HepG2 (cell line): Measurements from ENCODE around the gene HLF. TPM values are rescaled to one million over a fixed set of nuclear protein-coding genes. Genes with fewer than 3 reads are reported as not detected.
A peak's percentile ranks its signal among the peaks of the same experiment; 100 is the strongest.

Experiments used
- CREM ChIP-seq, 2 experiments: sonication (generic) in 1 of 2; formaldehyde crosslinking in 1 of 2; IDR thresholded peaks; 2 replicates each; pipeline versions ENCODE4 v1.4.0 to v1.6.1; 2016 to 2020; ENCODE audit warnings: antibody characterized with exemption in 1 of 2, mild to moderate bottlenecking in 1 of 2, missing genetic modification reagents in 1 of 2
- ESRRA ChIP-seq: sonication (generic); formaldehyde crosslinking; IDR thresholded peaks from 2 replicates; pipeline ENCODE4 v1.5.1; 2020; ENCODE audit warnings: mild to moderate bottlenecking, low read depth, missing genetic modification reagents
- FOXM1 ChIP-seq: sonication (generic); formaldehyde crosslinking; IDR thresholded peaks from 2 replicates; pipeline ENCODE4 v1.5.0; 2020; ENCODE audit warnings: missing genetic modification reagents
- HMG20B ChIP-seq: conservative IDR thresholded peaks from 2 replicates; pipeline ENCODE4 v1.6.1; 2016; ENCODE audit warnings: missing genetic modification reagents, missing compliant biosample characterization
- JDP2 ChIP-seq: sonication (generic); formaldehyde crosslinking; IDR thresholded peaks from 2 replicates; pipeline ENCODE4 v1.8.1; 2022; ENCODE audit warnings: missing genetic modification reagents, borderline replicate concordance
- MEF2D ChIP-seq: sonication (generic); formaldehyde crosslinking; IDR thresholded peaks from 2 replicates; pipeline ENCODE4 v1.5.1; 2020; ENCODE audit warnings: mild to moderate bottlenecking, missing genetic modification reagents
- ZFP36 ChIP-seq: fragments of 150-350 bp; IDR thresholded peaks from 2 replicates; pipeline ENCODE4 v1.6.1; 2018; ENCODE audit warnings: borderline replicate concordance, low read length, low read depth; ENCODE audit not compliant: partially characterized antibody
- ZNF20 ChIP-seq: sonication (generic); formaldehyde crosslinking; IDR thresholded peaks from 2 replicates; pipeline ENCODE4 v1.4.0; 2020; ENCODE audit warnings: mild to moderate bottlenecking, moderate library complexity, missing genetic modification reagents
- ZNF24 ChIP-seq: fragments of 450-650 bp; IDR thresholded peaks from 2 replicates; pipeline ENCODE4 v1.6.1; 2017; ENCODE audit warnings: antibody characterized with exemption, mild to moderate bottlenecking
- ZNF34 ChIP-seq: sonication (generic); formaldehyde crosslinking; IDR thresholded peaks from 2 replicates; pipeline ENCODE4 v1.4.0; 2020; ENCODE audit warnings: mild to moderate bottlenecking, missing genetic modification reagents, borderline replicate concordance
- ZNF556 ChIP-seq: sonication (generic); formaldehyde crosslinking; IDR thresholded peaks from 2 replicates; pipeline ENCODE4 v1.4.0; 2020; ENCODE audit warnings: mild to moderate bottlenecking, missing genetic modification reagents, borderline replicate concordance
- ZNF781 ChIP-seq: sonication (generic); formaldehyde crosslinking; IDR thresholded peaks from 2 replicates; pipeline ENCODE4 v1.5.1; 2020; ENCODE audit warnings: borderline replicate concordance, mild to moderate bottlenecking, missing genetic modification reagents; ENCODE audit errors: not compliant biosample characterization
- polyA plus RNA-seq, 8 experiments: library from polyadenylated mRNA; depleted of rRNA in 3 of 8; stranded (reverse) in 7 of 8; unstranded in 1 of 8; fragments of >200 nt; fragmentation: Illumina TruSeq in 4 of 8; extraction: Trizol in 4 of 8; gene quantifications; 2 replicates each; pipeline versions ENCODE4 v1.2.1 to v1.2.3, GENCODE V29; 2011 to 2016; ENCODE audit warnings: low read depth in 4 of 8, missing spikeins in 1 of 8, mixed read lengths in 1 of 8; ENCODE audit not compliant: insufficient read depth in 1 of 8
- total RNA-seq, 5 experiments: library from RNA; depleted of rRNA; stranded (reverse); fragments of >200 nt; fragmentation: Illumina TruSeq; extraction: Trizol; gene quantifications; 2 replicates each; pipeline ENCODE4 v1.2.3, GENCODE V29; 2016; ENCODE audit warnings: low read depth in 1 of 5
- TF ChIP-seq, protein P1 (sequence below): sonication (generic); formaldehyde crosslinking; IDR thresholded peaks from 2 replicates; pipeline ENCODE4 v1.8.0; 2022; ENCODE audit warnings: mild to moderate bottlenecking, missing genetic modification reagents, borderline replicate concordance
- TF ChIP-seq, protein P2 (sequence below): IDR thresholded peaks from 2 replicates; pipeline ENCODE4 v1.6.1; 2016; ENCODE audit warnings: missing biosample characterization, missing genetic modification reagents, low read depth
- TF ChIP-seq, protein P3 (sequence below): sonication (generic); formaldehyde crosslinking; IDR thresholded peaks from 2 replicates; pipeline ENCODE4 v1.4.0; 2020; ENCODE audit warnings: low read depth, mild to moderate bottlenecking, missing genetic modification reagents
- TF ChIP-seq, protein P4 (sequence below): sonication (generic); formaldehyde crosslinking; IDR thresholded peaks from 2 replicates; pipeline ENCODE4 v1.4.0; 2020; ENCODE audit warnings: missing genetic modification reagents, mild to moderate bottlenecking, borderline replicate concordance
- TF ChIP-seq, protein P5 (sequence below): IDR thresholded peaks from 2 replicates; pipeline ENCODE4 v1.6.1; 2016
- TF ChIP-seq, protein P6 (sequence below): sonication (generic); formaldehyde crosslinking; IDR thresholded peaks from 2 replicates; pipeline ENCODE4 v1.5.0; 2020; ENCODE audit warnings: missing genetic modification reagents

HLF gene
- total and polyA plus RNA-seq, 2 of the 13 experiments (the other 11 are each of a cell fraction or from before 2014, with no cell fraction given), result 202 to 346 TPM

DNA sequence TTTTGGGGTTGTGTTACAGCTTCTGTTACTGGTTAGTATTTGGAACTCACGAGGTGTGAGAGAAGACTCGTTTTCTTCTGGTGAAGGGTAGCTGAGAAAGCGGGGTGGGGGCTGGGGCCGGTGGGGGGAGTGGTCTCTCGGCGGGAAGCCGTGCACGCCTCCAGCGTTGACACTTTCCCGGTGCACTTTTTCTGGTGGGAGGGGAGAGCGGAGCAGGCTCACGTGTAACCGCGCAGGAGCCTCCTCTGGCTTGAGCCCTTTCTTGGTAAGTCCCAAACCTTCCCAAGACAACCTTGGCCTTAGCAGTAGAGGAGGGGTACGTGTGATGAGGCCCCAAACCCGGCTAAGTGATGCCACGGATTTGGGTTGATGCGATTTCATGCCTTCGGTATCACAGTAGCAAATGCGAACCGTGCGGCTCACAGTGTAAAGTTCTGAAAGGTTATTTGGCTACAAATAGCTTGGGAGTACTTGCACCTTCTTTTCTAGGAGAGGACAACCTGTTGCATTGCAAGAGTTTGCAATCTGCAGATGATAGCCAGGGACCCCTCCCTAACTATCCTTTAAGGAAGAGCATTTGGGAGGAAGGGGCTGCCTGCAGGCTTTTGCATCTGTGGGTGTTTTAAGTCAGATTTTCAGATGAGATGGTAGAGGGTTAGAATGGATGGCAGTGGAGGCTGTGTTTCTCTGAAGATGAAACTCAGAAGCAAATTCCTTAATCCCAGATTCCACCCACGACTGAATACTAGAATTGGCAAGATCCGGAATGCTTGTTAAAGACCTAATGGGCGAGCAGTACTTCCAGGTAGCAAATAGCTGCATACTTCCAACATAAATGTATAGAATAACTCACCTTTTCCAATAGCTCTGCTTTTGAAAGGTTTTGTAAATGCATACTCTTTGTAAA is 1.5 kb downstream of the HLF start (continued):
- TF ChIP-seq, protein P1, sequence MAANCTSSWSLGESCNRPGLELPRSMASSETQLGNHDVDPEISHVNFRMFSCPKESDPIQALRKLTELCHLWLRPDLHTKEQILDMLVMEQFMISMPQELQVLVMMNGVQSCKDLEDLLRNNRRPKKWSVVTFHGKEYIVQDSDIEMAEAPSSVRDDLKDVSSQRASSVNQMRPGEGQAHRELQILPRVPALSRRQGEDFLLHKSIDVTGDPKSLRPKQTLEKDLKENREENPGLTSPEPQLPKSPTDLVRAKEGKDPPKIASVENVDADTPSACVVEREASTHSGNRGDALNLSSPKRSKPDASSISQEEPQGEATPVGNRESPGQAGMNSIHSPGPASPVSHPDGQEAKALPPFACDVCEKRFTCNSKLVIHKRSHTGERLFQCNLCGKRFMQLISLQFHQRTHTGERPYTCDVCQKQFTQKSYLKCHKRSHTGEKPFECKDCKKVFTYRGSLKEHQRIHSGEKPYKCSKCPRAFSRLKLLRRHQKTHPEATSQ (CRISPR knock-in tag), result no peak
- TF ChIP-seq ZNF20 (no peak), MEF2D (CRISPR knock-in tag) (no peak), ZNF556 (0 out of 2 replicates have a peak, but pooled peaks have one; percentile 58), ZNF781 (no peak), ZNF24 (no peak), HMG20B (CRISPR knock-in tag) (0 out of 2 replicates have a peak, but pooled peaks have one; percentile 34), JDP2 (CRISPR knock-in tag) (no peak), ZNF34 (no peak), ZFP36 (no peak), ESRRA (CRISPR knock-in tag) (peak; percentile 48; the same call in 1 of the 2 replicates), FOXM1 (no peak), CREM (IDR thresholded peaks at IDR 0.05) (no peak), CREM (CRISPR knock-in tag; IDR thresholded peaks at IDR 0.05) (no peak)
- TF ChIP-seq, protein P2, sequence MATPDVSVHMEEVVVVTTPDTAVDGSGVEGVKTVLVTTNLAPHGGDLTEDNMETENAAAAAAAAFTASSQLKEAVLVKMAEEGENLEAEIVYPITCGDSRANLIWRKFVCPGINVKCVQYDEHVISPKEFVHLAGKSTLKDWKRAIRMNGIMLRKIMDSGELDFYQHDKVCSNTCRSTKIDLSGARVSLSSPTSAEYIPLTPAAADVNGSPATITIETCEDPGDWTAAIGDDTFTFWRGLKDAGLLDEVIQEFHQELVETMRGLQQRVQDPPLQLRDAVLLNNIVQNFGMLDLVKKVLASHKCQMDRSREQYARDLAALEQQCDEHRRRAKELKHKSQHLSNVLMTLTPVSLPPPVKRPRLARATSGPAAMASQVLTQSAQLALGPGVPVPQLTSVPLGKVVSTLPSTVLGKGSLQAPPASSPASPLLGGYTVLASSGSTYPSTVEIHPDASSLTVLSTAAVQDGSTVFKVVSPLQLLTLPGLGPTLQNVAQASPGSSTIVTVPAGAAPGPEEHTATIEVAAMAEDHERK (CRISPR knock-in tag), result no peak
- TF ChIP-seq, protein P3, sequence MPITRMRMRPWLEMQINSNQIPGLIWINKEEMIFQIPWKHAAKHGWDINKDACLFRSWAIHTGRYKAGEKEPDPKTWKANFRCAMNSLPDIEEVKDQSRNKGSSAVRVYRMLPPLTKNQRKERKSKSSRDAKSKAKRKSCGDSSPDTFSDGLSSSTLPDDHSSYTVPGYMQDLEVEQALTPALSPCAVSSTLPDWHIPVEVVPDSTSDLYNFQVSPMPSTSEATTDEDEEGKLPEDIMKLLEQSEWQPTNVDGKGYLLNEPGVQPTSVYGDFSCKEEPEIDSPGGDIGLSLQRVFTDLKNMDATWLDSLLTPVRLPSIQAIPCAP (CRISPR knock-in tag), result no peak
- TF ChIP-seq, protein P4, sequence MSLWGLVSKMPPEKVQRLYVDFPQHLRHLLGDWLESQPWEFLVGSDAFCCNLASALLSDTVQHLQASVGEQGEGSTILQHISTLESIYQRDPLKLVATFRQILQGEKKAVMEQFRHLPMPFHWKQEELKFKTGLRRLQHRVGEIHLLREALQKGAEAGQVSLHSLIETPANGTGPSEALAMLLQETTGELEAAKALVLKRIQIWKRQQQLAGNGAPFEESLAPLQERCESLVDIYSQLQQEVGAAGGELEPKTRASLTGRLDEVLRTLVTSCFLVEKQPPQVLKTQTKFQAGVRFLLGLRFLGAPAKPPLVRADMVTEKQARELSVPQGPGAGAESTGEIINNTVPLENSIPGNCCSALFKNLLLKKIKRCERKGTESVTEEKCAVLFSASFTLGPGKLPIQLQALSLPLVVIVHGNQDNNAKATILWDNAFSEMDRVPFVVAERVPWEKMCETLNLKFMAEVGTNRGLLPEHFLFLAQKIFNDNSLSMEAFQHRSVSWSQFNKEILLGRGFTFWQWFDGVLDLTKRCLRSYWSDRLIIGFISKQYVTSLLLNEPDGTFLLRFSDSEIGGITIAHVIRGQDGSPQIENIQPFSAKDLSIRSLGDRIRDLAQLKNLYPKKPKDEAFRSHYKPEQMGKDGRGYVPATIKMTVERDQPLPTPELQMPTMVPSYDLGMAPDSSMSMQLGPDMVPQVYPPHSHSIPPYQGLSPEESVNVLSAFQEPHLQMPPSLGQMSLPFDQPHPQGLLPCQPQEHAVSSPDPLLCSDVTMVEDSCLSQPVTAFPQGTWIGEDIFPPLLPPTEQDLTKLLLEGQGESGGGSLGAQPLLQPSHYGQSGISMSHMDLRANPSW (CRISPR knock-in tag), result 0 out of 2 replicates have a peak, but pooled peaks have one; percentile 68
- TF ChIP-seq, protein P5, sequence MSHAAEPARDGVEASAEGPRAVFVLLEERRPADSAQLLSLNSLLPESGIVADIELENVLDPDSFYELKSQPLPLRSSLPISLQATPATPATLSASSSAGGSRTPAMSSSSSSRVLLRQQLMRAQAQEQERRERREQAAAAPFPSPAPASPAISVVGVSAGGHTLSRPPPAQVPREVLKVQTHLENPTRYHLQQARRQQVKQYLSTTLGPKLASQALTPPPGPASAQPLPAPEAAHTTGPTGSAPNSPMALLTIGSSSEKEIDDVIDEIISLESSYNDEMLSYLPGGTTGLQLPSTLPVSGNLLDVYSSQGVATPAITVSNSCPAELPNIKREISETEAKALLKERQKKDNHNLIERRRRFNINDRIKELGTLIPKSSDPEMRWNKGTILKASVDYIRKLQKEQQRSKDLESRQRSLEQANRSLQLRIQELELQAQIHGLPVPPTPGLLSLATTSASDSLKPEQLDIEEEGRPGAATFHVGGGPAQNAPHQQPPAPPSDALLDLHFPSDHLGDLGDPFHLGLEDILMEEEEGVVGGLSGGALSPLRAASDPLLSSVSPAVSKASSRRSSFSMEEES (CRISPR knock-in tag), result no peak
- TF ChIP-seq, protein P6, sequence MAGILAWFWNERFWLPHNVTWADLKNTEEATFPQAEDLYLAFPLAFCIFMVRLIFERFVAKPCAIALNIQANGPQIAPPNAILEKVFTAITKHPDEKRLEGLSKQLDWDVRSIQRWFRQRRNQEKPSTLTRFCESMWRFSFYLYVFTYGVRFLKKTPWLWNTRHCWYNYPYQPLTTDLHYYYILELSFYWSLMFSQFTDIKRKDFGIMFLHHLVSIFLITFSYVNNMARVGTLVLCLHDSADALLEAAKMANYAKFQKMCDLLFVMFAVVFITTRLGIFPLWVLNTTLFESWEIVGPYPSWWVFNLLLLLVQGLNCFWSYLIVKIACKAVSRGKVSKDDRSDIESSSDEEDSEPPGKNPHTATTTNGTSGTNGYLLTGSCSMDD (CRISPR knock-in tag), result no peak
